GM19239 (cell line): ENCODE measurements around the gene SMIM24.
"Not testable (repeated sequence)": the region's sequence is repeated elsewhere in the genome, so short reads cannot be mapped to it uniquely, and the experiment has no call there.

Source experiments
- DNase-seq: peaks from one replicate; pipeline ENCODE4 v3.0.0; 2011; ENCODE audit warnings: low spot score; ENCODE audit not compliant: insufficient read length
- FAIRE-seq: peaks from 2 replicates; lab custom pipeline; 2011; peaks lifted over from hg19 to GRCh38; lab: Jason Lieb, UNC

The SMIM24 gene

DNA sequence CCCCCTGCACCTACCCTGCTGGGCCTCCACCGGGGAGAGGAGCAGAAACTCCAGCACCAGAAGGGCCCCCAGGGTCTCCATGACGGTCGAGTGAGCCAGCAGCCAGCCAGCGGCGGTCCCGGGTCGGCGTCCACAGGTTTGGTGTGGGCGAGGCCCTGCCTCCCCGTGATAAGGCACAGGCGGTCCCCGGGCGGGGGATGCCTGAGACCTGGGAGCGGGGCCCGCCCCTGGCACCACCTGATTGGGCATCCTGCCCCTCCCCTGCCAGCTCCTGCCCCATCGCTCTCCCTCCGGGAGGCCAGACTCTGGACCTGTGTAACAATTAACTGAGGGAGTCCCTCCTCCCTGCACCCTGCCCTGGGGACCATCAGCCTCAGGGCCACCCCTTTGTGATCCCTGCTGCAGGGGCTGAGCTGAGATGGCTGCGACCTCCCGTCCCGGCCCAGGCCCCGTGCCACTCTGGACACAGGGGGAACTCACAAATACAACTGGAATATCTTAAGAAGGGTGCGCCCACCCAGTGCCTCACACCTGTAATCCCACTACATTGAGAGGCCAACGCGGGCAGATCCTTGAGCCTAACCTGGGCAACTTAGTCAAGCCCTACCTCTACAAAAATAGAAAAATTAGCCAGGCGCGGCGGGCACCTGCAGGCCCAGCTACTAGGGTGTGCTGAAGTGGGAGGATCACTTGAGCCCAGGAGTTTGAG, at the start of gene SMIM24:
Gene SMIM24 (minus strand): TSS at position 143 of the 709 bp plus-strand sequence. CDS start 62 bp downstream, at position 81.
- no peak for FAIRE-seq
- no peak for DNase-seq

DNA sequence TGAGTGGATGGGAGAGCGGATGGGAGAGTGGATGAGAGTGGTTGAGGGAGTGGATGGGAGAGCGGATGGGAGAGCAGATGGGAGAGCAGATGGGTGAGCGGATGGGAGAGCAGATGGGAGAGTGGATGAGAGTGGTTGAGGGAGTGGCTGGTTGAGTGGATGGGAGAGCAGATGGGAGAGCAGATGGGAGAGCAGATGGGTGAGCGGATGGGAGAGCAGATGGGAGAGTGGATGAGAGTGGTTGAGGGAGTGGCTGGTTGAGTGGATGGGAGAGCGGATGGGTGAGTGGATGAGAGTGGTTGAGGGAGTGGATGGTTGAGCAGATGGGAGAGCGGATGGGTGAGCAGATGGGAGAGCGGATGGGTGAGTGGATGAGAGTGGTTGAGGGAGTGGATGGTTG, 49.0 kb upstream of the SMIM24 start:
- FAIRE-seq, DNase-seq: not testable (repeated sequence)

DNA sequence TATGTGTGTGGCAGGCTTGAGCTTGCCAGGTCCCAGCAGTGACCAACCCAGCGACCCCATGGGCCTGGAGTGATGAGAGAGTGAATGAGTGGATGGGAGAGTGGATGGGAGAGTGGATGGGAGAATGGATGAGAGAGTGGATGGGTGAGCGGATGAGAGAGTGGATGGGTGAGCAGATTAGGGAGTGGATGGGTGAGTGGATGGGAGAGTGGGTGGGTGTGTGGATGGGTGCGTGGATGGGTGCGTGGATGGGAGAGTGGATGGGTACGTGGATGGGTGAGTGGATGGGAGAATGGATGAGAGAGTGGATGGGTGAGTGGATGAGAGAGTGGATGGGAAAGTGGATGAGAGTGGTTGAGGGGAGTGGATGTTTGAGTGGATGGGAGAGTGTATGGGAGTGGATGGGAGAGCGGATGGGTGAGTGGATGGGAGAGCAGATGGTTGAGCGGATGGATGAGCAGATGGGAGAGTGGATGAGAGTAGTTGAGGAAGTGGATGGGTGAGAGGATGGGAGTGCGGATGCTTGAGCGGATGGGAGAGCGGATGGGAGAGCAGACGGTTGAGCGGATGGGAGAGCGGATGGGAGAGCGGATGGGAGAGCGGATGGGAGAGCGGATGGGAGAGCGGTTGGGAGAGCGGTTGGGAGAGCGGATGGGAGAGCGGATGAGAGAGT, 48.4 kb upstream of the SMIM24 start:
- FAIRE-seq, result no peak
- DNase-seq, result no peak

DNA sequence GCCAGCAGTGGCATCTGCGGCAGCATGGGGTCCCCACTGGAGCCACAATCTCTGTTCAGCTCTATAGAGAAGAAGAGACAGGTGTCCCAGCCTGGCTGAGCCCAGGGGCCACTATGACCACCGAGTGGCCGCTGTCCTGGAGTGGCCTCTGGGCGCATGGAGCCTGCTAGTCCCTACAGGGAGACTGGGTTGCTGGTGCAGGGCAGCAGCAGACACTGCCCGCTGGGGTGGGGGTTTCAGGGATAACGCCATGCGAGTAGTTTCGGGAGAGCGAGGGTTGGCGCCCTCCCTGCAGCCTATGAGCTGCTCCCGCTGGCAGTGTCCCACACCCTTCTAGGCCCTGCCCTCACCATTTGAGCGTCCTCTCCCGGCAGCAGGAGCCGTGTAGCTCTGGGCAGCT, 47.8 kb upstream of the SMIM24 start:
- DNase-seq, result no peak
- no peak for FAIRE-seq

DNA sequence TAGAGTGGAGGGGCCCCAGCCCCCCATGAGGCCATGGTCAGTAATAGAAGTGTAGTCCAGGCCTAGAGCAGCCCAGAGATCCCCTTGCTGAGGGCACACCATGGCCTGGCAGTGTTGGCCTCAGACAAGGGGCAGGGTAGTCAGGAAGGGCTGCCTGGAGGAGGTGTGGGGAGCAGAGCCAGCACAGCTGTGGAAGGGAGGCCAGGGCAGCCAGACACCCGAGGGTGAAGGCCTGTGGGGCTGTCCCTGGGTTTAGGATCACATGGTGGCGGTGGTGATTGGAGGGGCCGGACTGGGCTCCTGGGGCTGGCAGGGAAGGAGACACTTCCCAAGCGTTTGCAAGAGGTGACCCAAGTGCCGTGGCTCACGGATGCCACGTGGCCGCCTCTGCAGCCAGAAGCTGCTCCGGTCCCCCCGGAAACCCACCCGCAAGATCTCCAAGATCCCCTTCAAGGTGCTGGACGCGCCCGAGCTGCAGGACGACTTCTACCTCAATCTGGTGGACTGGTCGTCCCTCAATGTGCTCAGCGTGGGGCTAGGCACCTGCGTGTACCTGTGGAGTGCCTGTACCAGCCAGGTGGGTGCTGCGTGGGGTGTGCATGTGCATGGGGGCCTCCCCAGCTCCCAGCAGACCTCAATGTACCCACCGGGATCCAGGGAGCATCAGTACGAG, 47.0 kb upstream of the SMIM24 start:
- no peak for DNase-seq
- FAIRE-seq, result no peak

DNA sequence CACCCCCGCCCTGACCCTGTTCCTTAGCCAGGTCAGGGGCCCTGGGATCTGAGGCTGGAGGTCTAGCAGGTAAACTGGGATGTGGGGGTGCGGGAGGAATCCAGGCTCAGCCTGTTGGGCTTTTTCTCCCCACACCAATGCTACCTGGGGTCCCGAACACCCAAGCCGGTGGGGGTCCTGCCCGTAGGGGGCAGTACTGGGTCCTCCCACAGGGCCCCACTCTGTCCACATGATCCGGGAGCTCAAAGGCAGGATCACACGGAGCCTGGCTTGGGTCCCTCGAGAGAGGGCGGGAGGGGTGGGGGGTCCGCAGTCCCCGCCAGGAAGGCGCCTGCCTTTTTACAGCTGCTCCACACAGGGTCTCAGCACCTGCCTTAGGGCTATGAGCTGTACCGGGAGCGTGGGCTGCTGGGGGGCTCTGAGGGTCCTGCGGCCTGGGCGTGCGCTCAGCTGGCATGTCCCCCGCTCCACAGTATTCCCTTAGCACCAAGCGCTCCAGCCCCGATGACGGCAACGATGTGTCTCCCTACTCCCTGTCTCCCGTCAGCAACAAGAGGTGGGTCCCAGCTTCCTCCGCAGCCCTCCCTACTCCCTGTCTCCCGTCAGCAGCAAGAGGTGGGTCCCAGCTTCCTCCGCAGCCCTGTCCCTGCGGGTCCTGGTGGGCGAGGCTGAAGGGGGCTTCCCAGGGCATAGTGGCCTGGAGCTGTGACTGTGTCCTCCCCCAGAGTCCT, 46.3 kb upstream of the SMIM24 start:
- no peak for FAIRE-seq

DNA sequence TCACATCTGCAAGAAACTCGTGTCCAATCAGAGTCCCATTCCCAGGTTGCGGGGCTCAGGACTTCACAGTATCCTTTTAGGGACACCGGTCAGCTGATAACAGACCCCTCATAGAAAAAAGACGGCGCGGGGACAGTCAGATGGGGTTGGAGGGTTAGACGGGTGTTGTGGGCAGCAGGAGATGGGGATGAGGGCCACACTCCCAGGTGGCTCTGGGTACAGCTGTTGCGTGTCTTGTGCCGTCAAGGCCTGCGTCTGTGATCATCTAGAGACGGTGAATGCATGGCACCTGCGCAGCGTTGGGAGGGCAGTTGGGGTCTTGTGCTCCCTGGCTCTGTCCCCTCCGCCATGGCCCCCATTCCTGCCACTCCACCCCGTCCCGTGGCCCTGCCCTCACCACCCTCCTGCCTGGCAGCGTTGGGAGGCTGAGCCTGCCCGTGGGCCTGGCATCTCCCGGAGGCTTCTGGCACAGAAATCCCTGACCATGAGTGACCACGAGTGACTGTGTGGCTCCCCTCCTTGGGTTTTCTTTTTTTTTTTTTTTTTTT, 44.7 kb upstream of the SMIM24 start:
- DNase-seq, result no peak
- FAIRE-seq, result no peak

More for the DNA sequence above, 46.3 kb upstream of the SMIM24 start:
- DNase-seq, result no peak

DNA sequence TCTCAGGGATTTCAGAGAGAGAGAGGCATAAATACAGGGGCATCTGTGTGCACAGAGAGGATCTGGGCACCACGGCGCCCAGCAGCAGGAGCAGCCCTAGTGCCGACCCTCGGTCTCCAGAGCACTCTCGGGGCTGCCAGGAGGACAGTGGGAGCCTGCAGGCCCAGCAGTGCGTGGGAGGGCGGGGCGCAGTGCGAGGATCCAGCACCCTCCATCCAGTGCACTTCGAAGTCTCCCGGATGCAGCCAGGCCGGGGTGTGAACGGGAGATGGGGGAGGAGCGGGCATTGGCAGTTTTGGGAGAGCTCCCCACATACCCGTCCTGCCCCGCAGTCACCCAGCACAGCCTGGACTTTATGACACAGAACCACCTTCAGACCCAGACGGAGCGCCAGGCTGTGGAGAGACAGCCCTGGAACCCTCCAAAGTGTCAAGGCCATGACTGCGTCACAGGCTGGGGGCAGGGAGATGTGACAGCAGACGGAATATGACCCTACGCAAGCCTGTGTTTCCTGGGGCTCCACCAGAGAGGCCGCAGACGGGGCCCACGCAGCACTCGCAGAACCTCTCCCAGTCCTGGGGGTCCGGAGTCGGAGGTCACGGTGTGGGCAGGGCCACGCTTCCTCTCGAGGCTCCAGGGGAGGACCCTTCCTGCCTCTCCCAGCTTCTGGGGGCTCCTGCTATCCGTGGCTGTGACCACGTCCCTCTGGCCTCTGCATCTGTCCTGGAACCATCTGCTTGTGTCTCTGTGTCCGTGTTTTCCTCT, 43.9 kb upstream of the SMIM24 start:
- no peak for FAIRE-seq
- no peak for DNase-seq

DNA sequence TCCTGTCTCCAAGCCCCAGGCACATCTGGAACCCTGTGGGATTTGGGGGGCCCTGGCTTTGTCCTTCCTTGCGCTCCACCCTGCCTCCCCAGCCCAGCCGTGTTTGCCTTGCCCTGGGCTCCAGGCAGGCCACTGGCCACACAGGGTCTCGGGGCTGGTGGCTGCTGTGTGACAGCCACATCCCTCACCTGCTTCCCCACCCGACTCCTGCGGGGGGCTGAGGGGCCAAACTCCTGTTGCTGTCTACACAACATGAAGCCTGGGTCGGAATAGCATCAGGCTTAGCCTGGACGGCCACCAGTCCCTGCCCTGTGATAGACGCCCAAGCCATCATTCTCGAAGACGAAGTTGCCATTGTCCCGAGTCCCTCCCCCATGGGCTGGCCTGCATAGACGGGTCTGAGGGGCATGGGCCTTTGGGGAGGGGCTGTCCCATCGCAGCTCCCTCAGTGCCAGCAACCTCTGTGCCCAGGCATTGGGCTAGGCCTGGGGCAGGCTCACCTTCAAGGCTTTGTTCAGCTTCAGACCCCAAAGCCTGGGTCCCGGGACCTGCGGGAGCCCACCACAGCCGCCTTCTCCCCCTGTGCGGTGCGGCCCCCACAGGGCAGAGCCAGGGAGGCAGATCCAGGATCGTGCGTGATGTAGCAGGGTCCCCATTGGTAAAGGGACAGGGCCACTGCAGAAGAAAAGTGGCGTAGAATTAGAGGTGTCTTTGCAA, 43.2 kb upstream of the SMIM24 start:
- DNase-seq, result no peak
- FAIRE-seq, result no peak

DNA sequence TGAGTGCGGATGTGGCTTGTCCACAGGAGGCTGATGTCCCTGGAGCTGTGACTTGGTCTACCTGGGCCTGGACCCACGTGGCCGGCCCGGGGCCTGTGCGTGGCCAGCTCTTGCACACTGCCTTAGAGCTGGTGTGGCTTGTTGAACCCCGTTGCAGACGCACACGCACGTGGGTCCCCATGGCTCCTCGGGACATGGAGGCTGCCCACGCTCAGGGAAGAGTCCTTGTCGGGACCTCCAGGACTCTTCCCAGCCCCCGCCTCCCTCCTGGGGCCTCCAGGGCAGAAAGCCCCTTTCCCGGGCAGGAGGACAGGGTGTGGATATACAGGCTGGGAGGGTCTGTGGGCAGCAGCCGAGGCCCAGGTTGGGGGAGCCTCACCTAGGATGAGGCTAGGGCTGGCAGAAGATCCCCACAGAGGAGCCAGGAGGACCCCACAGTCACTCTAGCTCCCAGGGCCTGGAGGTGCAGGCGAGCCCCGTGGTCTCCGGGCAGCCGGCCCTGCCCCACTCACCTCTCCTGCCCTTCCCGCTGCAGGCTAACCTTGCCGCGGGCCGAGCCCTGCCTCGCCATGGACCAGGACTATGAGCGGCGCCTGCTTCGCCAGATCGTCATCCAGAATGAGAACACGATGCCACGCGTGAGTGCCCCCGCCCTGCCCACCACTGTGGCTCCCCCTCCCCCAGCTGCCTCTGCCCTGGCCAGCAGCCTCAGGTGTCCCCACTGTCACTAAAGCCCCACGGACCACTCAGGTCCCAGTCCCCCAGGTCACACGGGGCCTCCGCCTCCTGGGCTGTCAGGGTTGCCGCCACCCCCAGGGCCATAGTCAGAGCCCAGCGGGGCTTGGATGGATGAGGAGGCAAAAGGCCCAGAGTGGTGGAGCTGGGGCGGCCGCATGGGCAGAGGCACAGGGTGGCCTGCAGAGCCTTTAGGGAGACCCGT, 42.4 kb upstream of the SMIM24 start:
- DNase-seq (no peak), FAIRE-seq (no peak)

DNA sequence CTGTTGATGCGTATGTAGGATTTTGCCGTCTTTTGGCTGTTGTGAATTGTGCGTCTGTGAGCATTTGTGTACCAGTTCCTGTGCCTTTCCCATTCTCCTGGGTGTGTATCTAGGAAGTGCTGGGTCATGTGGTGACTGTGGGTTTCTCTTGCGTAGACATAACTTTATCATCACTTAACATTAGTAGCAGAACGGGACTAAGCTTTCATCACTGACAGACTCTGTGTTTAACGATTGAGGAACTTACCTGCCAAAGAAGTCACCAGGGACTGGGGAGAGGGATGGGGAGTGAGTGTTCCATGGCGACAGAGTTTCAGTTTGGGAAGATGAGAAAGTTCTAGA, 40.8 kb upstream of the SMIM24 start:
- FAIRE-seq (no peak), DNase-seq (no peak)

DNA sequence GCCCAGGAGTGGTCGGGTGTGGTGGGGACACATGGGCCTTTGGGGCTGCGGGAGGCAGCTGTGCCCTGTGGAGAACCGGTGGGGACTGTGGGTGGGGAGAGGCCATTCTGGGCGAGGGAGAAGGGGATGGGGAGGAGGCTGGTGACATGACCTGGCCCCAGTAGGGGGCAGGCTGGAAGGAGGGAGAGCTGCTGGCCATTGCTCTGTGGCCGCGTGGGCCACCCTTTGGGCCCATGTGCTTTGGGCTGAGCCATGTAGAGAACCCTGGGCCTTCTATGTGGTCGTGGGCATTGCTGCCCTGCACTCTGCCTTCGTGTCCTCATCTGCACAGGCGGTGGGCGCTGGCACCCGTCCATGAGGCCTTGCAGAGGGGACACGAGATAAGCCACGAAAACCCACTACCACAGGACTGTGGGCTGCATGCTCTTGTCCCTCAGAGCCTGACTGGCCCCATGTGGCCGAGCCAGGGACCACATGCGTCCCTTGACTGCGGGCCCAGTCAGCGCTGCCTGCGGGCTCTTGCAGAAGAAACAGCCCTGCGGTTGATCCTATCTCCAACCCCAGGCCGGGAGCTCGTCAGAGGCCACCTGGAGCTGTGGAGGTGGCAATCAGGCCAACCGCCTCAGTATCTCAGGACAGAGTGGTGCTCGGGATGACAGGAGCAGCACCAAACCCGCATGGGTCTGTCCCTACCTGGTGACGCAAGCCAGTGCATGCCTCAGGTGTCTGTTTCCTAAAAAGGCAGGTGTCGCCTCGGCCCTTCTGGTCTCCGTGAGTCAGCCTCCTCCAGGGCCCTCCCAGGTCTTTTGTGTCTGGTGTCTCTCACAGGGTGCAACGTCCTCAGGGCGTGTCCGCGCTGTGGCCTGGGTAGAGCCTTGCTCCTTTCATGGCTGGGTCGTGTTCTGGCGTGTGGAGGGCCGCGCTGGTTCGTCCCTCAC, 40.1 kb upstream of the SMIM24 start:
- FAIRE-seq (no peak), DNase-seq (no peak)

DNA sequence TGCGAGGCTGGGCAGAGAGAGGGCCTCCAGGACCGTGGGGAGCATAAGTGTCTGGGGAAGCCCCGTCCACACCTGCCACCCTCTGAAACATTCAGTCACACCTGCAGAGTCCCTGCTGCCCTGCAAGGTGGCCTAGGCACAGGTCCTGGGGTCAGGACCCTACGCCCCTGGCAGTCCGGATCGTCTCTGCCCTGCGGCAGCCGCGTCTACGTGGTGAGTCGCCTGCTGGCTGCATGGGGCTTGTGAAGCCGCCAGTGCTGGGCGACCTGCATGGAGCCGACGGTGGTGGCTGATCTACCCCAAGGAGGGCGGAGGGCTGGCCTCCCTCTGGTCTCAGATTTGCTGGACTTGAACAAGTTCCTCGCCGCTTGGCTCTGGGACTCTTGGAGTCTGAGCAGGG, 38.8 kb upstream of the SMIM24 start:
- FAIRE-seq (no peak), DNase-seq (no peak)

DNA sequence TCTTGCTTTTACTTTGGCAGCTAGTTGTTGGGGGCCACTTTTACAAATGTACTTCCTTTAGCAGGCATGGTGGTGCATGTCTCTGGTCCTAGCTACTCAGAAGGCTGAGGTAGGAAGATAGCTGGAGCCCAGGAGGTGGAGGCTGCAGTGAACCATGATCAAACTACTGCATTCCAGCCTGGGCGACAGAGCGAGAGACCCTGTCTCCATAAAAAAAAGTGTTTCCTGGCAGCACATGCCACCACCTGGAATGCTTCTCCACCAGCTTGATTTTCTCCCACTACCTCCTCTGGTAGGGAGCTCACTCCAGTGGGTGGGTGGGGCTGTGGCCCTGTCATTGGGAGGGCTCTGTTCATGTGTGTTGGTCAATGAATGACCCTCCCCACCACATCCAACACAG, 38.3 kb upstream of the SMIM24 start:
- FAIRE-seq (no peak), DNase-seq (no peak)

DNA sequence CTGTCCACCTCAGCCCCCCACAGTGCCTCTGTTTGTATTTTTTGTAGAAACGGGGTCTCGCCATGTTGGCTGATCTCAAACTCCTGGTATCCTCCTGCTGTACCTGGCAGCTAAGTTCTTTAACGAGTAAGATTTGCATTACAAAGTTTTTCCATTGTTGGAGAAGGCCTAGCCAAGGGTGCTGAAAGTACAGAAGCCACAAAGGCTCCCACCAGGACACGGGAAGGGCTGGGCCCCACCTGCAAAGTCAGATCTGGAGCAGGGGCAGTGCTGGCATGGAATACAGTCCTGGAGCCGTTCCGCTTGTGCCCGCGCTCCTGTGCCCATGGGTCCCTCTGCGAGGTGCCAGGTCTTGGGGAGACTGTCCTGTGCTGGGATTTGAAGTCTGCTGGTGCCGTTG, 37.9 kb upstream of the SMIM24 start:
- FAIRE-seq (no peak), DNase-seq (no peak)

DNA sequence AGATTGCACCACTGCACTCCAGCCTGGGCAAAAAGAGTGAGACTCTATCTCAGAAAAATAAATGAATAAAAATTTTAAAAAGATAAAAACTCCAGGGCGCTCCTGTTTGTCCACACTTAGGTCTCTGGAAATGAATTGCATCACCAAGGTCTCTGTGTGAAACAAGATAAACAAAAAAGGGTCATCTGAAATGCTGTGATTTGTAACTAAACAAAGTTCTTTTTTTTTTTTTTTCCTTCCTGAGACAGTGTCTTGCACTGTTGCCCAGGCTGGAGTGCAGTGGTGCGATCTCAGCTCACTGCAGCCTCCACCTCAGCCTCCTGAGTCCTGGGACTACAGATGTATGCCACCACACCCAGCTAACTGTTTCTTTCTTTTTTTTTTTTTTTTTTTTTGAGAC, 37.3 kb upstream of the SMIM24 start:
- FAIRE-seq (no peak), DNase-seq (no peak)

DNA sequence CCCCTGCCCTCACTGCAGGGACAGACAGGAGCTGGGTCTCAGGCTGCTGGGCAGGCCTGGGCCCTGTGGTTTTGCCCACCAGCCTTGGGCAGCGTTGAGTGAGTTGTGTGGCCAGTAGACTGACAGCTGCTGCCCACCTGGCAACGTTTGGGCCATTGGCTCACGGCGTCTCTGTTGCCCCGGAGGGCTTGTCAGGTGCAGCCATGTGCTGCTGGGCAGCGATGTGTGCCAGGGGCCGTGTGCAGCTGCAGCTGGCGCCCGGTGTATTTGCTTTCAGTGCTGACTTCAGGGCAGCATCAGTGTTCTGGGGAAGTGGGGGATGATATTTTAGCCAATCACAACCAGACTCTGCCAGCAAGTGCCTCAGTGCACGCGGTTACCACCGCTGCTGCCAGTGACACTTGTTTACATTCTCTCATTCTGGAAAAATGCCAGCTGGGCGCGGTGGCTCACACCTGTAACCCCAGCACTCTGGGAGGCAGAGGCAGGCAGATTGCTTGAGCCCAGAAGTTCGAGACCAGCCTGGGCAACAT, 36.4 kb upstream of the SMIM24 start:
- no peak for FAIRE-seq

More for the DNA sequence above, 36.4 kb upstream of the SMIM24 start:
- DNase-seq, result no peak
